H1 (cell line): ENCODE data around the gene NCAPD2. TPM values are rescaled to one million over a fixed set of nuclear protein-coding genes. Genes with fewer than 3 reads are reported as not detected.

ENCODE experiments used
- CBX5 ChIP-seq: fragments of 300-800, 300-1000 bp; sonication (generic); IDR thresholded peaks from 2 replicates; pipeline ENCODE4 v1.7.1; 2016; ENCODE audit warnings: antibody characterized with exemption, low read length, low read depth
- CBX8 ChIP-seq: fragments of 300-800, 300-1000 bp; sonication (generic); IDR thresholded peaks from 2 replicates; pipeline ENCODE4 v1.7.1; 2016; ENCODE audit warnings: low read depth, low read length, borderline replicate concordance
- CEBPB ChIP-seq: IDR thresholded peaks from 2 replicates; pipeline ENCODE4 v1.6.1; 2012; ENCODE audit warnings: low read depth, low read length
- CHD1 ChIP-seq: IDR thresholded peaks from 2 replicates; pipeline ENCODE4 v1.6.1; 2012; ENCODE audit warnings: low read depth, low read length, improper control_type of control experiment
- CTCF ChIP-seq, 3 experiments: IDR thresholded peaks; 1 replicate in 2 of 3; 2 replicates in 1 of 3; pipeline versions ENCODE4 v1.5.1 to v1.6.1; 2011; ENCODE audit warnings: low read length in 3 of 3, mild to moderate bottlenecking in 3 of 3, inconsistent platforms in 2 of 3, low read depth in 1 of 3, moderate library complexity in 1 of 3; ENCODE audit not compliant: insufficient read depth in 1 of 3; ENCODE audit errors: control extremely low read depth in 1 of 3
- FOSL1 ChIP-seq: IDR thresholded peaks from 2 replicates; pipeline ENCODE4 v1.6.1; 2011; ENCODE audit warnings: mild to moderate bottlenecking, low read depth, low read length, moderate library complexity; ENCODE audit not compliant: insufficient read depth
- JUN ChIP-seq: IDR thresholded peaks from 2 replicates; pipeline ENCODE4 v1.6.1; 2011; ENCODE audit warnings: low read depth, mild to moderate bottlenecking, improper control_type of control experiment, low read length
- JUND ChIP-seq: IDR thresholded peaks from 2 replicates; pipeline ENCODE4 v1.6.1; 2011; ENCODE audit warnings: mild to moderate bottlenecking, improper control_type of control experiment, low read length
- MAFK ChIP-seq: IDR thresholded peaks from 2 replicates; pipeline ENCODE4 v1.6.1; 2012; ENCODE audit warnings: low read depth, mild to moderate bottlenecking, improper control_type of control experiment, low read length
- TAF1 ChIP-seq: IDR thresholded peaks from 2 replicates; pipeline ENCODE4 v1.6.1; 2011; ENCODE audit warnings: mild to moderate bottlenecking, low read depth, low read length
- polyA plus RNA-seq, 7 experiments: library from polyadenylated mRNA; depleted of rRNA in 3 of 7; stranded (reverse) in 5 of 7; unstranded in 2 of 7; fragments of >200 nt in 5 of 7; fragments of 200-250 nt in 2 of 7; gene quantifications; 1 replicate in 5 of 7; 2 replicates in 1 of 7; 4 replicates in 1 of 7; pipeline versions ENCODE4 v1.2.1 to v1.2.3, GENCODE V29; 2011 to 2013; ENCODE audit warnings: missing spikeins in 2 of 7, mixed read lengths in 2 of 7
- total RNA-seq: library from RNA; stranded (reverse); fragmentation: NEBNext Ultra II Directional; extraction: Animal tissue kit (Norgen Biotek cat#: 25700); gene quantifications from 2 replicates; pipeline ENCODE4 v1.2.1, GENCODE V29; 2021

NCAPD2 gene
- total and polyA plus RNA-seq, 2 of the 8 experiments (the other 6 are each of a cell fraction or from before 2014, with no cell fraction given) = 55.8 to 132 TPM

GRCh38 chr12:6450091-6450868, 43.6 kb upstream of the NCAPD2 start (continued):
- TF ChIP-seq CTCF (IDR thresholded peaks at IDR 0.05; ENCODE audit: control extremely low read depth in 1 of 3, insufficient read depth in 1 of 3, low read depth in 1 of 3, low read length in 3 of 3) (no peak), CBX8 (no peak), JUND (no peak), MAFK (no peak), FOSL1 (no peak), JUN (no peak), CBX5 (no peak), TAF1 (no peak), CHD1 (no peak), CEBPB (no peak)
